NCI-H2029 treated with DMSO at 0.1 percent for 48 hours (cell line): ENCODE measurements around the gene SOHLH2.
A peak's percentile ranks its signal among the peaks of the same experiment; 100 is the strongest.

Experiments used
- DNase-seq: peaks from one replicate; lab custom pipeline; 2025; lab: John Stamatoyannopoulos, UW

The SOHLH2 gene

DNA sequence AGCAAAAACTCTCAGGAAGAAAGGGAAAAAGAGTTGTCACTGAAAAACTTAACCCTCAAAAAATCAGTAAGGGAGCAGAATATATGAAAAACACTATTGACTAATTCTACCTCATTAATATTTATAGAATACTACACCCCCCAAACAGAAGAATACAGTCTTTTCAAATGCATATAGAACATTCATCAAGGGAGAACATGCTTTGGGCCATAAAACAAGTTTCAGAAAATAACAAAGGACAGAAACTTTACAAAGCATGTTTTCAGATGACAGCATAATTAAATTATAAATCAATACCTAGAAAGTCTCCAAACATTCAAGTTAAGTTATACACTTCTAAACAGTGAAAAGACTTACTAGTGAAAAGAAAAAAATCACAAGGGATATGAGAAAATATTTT lies 30.5 kb downstream of the SOHLH2 start:
- DNase-seq = no peak

GRCh38 chr13:36175621-36176020 lies 38.7 kb downstream of the SOHLH2 start:
- no peak for DNase-seq

- DNase-seq = no peak
Measured at GRCh38 chr13:36174923-36175322, 39.4 kb downstream of the SOHLH2 start.

DNA sequence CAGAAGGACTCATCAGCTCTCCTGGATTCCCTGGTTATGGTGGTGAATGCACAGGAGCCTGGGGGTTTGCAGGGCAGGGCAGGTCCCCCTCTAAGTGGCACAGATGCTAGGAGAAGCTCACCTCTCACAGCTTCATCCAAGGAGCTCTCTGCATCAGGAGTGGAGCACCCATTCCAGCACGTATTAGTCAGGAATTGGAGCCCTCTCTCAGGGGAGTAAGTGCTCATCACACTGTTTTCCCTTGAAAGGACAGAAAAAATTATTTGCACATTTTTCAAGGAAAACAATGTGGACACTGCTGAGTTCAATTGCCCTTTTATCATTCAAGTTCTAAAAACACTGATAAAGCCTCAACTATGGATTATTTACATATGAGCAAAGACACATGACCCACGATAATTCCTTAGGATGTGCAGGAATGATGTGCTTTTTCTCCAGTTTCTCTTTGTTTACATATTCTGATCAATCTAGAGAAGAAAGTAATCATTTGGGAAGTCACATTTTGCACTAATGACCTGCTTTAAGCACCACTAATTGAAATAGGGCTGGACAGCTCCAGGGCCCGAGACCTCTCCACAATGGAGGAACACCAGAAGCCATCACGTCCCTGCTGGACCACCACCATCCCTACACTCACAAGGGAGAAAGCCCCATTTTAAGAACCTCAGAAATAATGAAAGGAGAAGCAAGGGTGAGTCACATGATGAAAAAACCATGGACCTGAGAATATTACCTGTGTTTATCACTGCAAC lies 40.6 kb downstream of the SOHLH2 start:
- DNase-seq = no peak

GRCh38 chr13:36166046-36166445 lies 48.3 kb downstream of the SOHLH2 start:
- no peak for DNase-seq

GRCh38 chr13:36163809-36164308 lies 50.5 kb downstream of the SOHLH2 start:
- peak; percentile 78 for DNase-seq

DNA sequence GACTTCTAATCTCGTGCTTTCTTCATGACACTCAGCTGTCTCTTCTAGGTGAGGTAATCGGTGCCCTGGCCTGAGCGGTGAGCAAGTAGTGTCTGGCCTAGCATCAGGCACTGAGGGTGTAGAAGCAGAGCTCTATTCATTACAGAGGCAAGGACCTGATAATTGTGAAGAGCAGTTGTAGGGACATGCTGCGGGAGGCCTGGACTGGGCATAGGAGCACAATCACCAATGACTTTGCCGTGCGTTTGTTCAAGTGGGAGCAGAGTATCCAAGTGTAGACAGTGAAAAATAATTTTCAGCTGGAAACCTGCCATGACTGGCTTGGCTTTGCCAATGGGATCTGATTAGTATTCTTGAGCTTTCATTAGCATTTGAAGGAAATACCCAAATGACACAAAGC lies 51.1 kb downstream of the SOHLH2 start:
- DNase-seq = peak; percentile 27

- no peak for DNase-seq
Measured at GRCh38 chr13:36160297-36160696, 54.1 kb downstream of the SOHLH2 start.

- no peak for DNase-seq
Measured at GRCh38 chr13:36158611-36159010, 55.7 kb downstream of the SOHLH2 start.

- DNase-seq = no peak
Measured at GRCh38 chr13:36157480-36157879, 56.9 kb downstream of the SOHLH2 start.

- no peak for DNase-seq
Measured at GRCh38 chr13:36154567-36155291, 59.6 kb downstream of the SOHLH2 start.

- DNase-seq = no peak
Measured at GRCh38 chr13:36151591-36151990, 62.8 kb downstream of the SOHLH2 start.

DNA sequence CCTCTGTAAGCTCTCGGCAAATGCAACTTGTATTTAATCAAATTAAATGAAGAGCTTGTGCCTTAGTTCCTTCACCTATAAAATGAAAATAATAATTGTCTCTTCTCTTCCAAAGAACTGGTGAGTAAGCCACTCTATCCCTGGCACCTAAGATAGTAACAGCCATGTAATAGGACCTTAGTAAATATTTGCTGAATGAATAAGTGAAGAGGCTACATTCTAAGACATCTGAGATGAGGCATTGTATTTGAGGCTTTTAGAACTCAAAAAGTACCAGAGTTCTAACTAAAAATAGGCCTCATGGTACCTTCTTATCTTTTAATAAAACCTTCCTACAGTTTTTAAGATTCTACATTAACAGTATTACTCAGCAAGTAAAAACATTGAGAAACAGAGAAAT lies 65.9 kb downstream of the SOHLH2 start:
- peak; percentile 10 for DNase-seq

GRCh38 chr13:36147330-36147729 lies 67.0 kb downstream of the SOHLH2 start:
- DNase-seq = no peak

GRCh38 chr13:36146511-36147269 lies 67.7 kb downstream of the SOHLH2 start:
- no peak for DNase-seq

DNA sequence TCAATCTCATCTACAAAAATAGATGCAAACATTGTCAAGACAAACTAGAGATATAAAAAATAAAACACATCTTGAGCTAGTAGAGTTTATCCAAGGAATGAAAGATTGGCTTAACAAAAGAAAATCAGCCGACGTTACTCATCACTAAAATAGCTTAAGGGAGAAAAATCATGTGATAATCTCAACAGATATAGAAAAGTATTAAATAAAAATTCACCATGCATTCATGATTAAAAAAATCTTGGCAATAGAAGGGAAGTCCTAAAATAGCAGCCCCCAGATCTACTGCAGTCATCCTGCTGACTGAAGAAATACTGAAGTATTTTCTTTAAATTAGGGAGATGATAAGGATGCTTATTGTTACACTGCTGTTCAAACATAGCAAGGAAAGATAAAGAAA lies 70.6 kb downstream of the SOHLH2 start:
- DNase-seq = no peak

DNA sequence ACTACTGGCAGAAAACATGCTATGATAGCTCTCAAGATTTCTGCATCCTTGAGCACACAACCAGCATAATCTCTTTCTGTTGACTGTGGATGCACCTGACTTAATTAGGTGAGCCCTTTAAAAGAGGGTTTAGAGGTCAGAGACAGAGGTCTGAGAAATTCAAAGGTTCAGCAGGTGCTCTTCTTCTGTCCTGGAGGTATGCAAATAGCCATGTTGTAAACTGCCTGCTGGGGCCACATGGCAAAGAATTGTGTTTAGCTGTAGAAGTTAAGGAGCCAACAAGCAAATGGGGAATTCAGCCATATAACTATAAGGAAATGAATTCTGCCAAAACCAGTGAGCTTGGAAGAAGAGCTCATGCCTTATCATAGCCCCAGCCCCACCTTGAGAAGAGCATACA lies 71.6 kb downstream of the SOHLH2 start:
- DNase-seq = no peak

DNA sequence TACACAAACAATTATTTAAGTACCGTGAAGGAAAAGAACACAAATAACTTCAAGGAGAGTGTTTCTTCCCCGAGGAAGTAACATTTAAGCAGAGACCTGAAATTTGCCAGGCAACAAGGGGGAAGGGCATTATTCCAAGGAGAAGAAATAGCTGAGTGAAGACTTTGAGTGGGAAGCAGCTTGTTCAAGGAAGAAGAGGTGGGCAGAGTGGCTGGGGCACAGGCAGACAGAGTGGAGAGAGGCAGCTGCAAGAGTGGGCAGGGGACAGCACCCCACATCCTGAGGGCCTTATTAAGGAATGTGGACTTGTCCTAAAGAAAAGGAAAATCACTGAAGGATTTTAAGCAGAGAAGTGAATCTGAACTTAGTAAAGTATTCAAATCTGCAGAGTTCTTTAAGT lies 78.5 kb downstream of the SOHLH2 start:
- no peak for DNase-seq

DNA sequence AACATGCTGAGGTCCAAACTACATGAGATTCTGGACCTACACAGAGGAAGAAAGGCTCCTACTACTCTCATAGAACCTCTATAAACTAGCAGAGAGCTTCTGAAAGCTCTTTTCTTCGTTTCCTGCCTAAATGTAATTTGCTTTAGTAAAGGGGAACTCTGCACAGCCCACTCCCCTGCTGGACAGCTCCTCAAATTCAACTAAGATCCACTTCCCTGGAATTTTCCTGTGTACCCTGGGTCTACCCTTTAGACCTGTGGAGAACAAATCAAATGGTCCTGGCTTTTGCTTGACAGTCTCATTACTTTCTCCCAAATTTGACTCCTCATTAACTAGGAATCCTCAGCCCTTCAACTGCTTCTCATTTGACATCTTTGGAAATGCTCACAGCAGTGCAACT lies 79.7 kb downstream of the SOHLH2 start:
- DNase-seq = no peak

DNA sequence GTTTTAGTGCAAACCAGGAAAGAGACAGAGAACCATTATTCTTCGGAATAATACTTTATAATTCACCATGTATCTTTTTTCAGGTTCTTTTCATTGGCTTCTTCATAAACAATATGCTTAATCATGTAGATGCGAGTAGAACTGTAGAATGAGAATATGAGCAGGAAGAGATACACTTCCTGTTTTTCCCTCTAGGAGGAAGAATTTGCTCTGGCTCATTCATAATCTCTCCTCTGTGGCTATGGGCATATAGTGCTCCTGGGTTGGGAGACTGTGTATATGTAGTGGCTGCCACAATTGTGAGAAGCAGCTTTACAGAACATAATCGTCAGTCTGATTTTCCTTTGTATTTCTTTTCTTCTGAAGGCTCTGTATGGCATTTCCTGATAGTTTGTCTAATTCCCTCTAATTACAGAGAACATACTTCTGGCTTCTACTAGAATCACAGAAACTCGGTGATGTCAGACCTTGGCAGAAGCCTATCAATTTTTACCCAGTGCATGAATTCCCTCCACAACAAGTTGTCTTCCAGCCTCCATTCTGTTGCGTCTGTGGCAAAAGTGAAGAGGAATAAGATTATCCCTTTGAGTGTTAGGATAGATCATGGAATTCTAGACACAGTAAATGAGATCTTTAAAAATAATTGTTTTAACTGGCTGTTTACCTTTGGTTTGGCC lies 80.3 kb downstream of the SOHLH2 start:
- no peak for DNase-seq

GRCh38 chr13:36132376-36132775 lies 82.0 kb downstream of the SOHLH2 start:
- DNase-seq = no peak

GRCh38 chr13:36131931-36132297 lies 82.4 kb downstream of the SOHLH2 start:
- no peak for DNase-seq
